Upper lobe of left lung (tissue), 6 donors: ENCODE results near the gene PTPRN2. TPM values are rescaled to one million over a fixed set of nuclear protein-coding genes. Genes with fewer than 3 reads are reported as not detected.

Source experiments
- ATAC-seq, 2 donors: fragments of 200-7000 bp; cut with Tn5 transposase; one replicate each; pipeline ENCODE4 v1.9.1; 2022; ENCODE audit warnings: mild to moderate bottlenecking in 2 of 2, moderate library complexity in 2 of 2; ENCODE audit not compliant: low FRiP score in 2 of 2
- DNase-seq, 2 donors: peaks; one replicate each; pipeline ENCODE4 v3.0.0-alpha.2; 2019 to 2020
- H3K27ac ChIP-seq, 4 donors: fragments of 200-600 bp; sonication (generic); one replicate each; pipeline ENCODE4 v1.5.1; 2016 to 2019
- H3K27me3 ChIP-seq, 4 donors: fragments of 200-600 bp; sonication (generic); one replicate each; pipeline ENCODE4 v1.5.1; 2017 to 2019
- H3K36me3 ChIP-seq, 4 donors: fragments of 200-600 bp; sonication (generic); one replicate each; pipeline ENCODE4 v1.5.1; 2016 to 2019
- H3K4me1 ChIP-seq, 4 donors: fragments of 200-600 bp; sonication (generic); one replicate each; pipeline ENCODE4 v1.5.1; 2018 to 2019
- H3K4me3 ChIP-seq, 4 donors: fragments of 200-600 bp; sonication (generic); one replicate each; pipeline ENCODE4 v1.5.1; 2017 to 2019; ENCODE audit warnings: mild to moderate bottlenecking in 2 of 4, moderate library complexity in 1 of 4
- H3K9me3 ChIP-seq, 4 donors: fragments of 200-600 bp; sonication (generic); one replicate each; pipeline ENCODE4 v1.5.1; 2018 to 2019
- EP300 ChIP-seq, 4 donors: sonication (generic); formaldehyde crosslinking; IDR thresholded peaks; one replicate each; pipeline ENCODE4 v1.5.1; 2017; ENCODE audit warnings: antibody characterized with exemption in 4 of 4, control low read depth in 2 of 4
- POLR2A ChIP-seq, 4 donors: fragments of 450-650 bp; IDR thresholded peaks; one replicate each; pipeline ENCODE4 v1.5.1; 2016 to 2017; ENCODE audit warnings: antibody characterized with exemption in 4 of 4, mild to moderate bottlenecking in 2 of 4
- POLR2AphosphoS5 ChIP-seq, 2 donors: sonication (generic); formaldehyde crosslinking; IDR thresholded peaks; one replicate each; pipeline ENCODE4 v1.5.1; 2017; ENCODE audit warnings: antibody characterized with exemption in 2 of 2
- WGBS, 2 donors: methylation state at CpG; one replicate each; pipeline ENCODE4 v1.1.5; 2017 to 2018; 5-methylcytosine and 5-hydroxymethylcytosine counted together
- total RNA-seq, 6 donors: library from RNA; depleted of rRNA in 4 of 6; stranded (reverse); fragments of >200 nt in 4 of 6; gene quantifications; one replicate each; pipeline versions ENCODE4 v1.1.0 to v1.2.1, GENCODE V29; 2016 to 2021
- TF ChIP-seq, protein P1 (sequence below), 6 experiments: fragments of 450-650 bp in 4 of 6; fragments of 200-600 bp in 2 of 6; sonication (generic) in 2 of 6; IDR thresholded peaks; one replicate each; pipeline ENCODE4 v1.5.1; 2016 to 2019; ENCODE audit warnings: antibody characterized with exemption in 6 of 6
- donor health status: DM: no; HTN: no; CAD: no; lungs with moderate emphysema.
- donor health status: DM: no; HTN: yes; CAD: no; lungs with severe emphysema.

Gene PTPRN2
- total RNA-seq, 6 donors from 2014 or later, result 3.3 to 7.9 (median 5.2) TPM

DNA sequence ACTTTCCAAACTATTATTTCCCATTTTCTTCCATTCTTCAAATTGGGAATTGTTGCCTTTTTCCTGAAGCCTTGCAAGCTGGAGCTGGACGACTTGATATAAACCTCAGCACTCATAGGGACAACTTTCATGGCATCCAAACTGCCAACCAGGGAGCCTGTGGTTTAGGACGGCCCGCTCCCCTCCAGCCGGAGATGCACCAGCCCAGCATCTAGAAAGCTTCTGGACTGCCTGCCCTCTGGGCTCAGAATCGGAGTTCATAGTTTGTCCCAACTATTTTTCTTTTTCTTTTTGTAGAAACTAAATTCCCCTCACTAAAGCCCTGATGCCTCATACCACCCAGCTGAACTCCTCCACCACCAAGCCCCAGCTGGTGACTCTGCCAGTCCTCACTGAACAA is 1050.6 kb downstream of the PTPRN2 start:
- no peaks in the 10 kb centered on the region for H3K4me1 ChIP-seq
- H3K27ac ChIP-seq, result no peak overlapping the region
- ATAC-seq, result no peak
- TF ChIP-seq, protein P1, sequence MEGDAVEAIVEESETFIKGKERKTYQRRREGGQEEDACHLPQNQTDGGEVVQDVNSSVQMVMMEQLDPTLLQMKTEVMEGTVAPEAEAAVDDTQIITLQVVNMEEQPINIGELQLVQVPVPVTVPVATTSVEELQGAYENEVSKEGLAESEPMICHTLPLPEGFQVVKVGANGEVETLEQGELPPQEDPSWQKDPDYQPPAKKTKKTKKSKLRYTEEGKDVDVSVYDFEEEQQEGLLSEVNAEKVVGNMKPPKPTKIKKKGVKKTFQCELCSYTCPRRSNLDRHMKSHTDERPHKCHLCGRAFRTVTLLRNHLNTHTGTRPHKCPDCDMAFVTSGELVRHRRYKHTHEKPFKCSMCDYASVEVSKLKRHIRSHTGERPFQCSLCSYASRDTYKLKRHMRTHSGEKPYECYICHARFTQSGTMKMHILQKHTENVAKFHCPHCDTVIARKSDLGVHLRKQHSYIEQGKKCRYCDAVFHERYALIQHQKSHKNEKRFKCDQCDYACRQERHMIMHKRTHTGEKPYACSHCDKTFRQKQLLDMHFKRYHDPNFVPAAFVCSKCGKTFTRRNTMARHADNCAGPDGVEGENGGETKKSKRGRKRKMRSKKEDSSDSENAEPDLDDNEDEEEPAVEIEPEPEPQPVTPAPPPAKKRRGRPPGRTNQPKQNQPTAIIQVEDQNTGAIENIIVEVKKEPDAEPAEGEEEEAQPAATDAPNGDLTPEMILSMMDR (IDR thresholded peaks at IDR 0.05), result no peak
- TF ChIP-seq POLR2A (IDR thresholded peaks at IDR 0.05), result no peak
- TF ChIP-seq POLR2AphosphoS5 (IDR thresholded peaks at IDR 0.05), result no peak
- TF ChIP-seq EP300 (IDR thresholded peaks at IDR 0.05), result no peak
- H3K4me3 ChIP-seq, result no peak overlapping the region
- 94 to 96% methylated on average over 5 of the region's 5 CpGs for WGBS, 2 donors
- H3K9me3 ChIP-seq, result peaks cover 6 to 10% (median 7%) of the 10 kb centered on the region in 4 donors
- H3K36me3 ChIP-seq, result no peaks in the 10 kb centered on the region
- no peak for DNase-seq
- H3K27me3 ChIP-seq, result no peaks in the 10 kb centered on the region

DNA sequence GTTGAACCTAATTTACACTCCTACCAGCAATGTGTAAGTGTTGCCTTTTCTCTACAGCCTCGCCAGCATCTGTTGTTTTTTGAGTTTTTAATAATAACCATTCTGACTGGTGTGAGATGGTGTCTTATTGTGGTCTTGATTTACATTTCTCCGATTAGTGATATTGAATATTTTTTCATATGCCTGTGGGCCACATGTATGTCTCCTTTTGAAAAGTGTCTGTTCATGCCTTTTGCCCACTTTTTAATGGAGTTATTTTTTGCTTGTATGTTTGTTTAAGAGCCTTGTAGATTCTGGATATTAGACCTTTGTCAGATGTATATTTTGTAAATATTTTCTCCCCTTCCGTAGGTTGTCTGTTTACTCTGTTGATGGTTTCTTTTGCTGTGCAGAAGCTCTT is 1055.6 kb downstream of the PTPRN2 start:
- WGBS, 2 donors, result 86 to 93% methylated on average over 3 of the region's 3 CpGs
- Histone ChIP-seq H3K36me3 (no peaks in the 10 kb centered on the region), H3K4me3 (no peak overlapping the region), H3K27ac (no peak overlapping the region), H3K9me3 (peaks cover 6 to 10% (median 8%) of the 10 kb centered on the region in 4 donors), H3K27me3 (no peaks in the 10 kb centered on the region), H3K4me1 (no peaks in the 10 kb centered on the region)
- TF ChIP-seq POLR2A (IDR thresholded peaks at IDR 0.05) (no peak), EP300 (IDR thresholded peaks at IDR 0.05) (no peak), POLR2AphosphoS5 (IDR thresholded peaks at IDR 0.05) (no peak)
- TF ChIP-seq, protein P1 (IDR thresholded peaks at IDR 0.05), result no peak
- ATAC-seq (no peak), DNase-seq (no peak)

GRCh38 chr7:157529768-157530560 is 1057.7 kb downstream of the PTPRN2 start:
- TF ChIP-seq POLR2AphosphoS5 (IDR thresholded peaks at IDR 0.05) (no peak), POLR2A (IDR thresholded peaks at IDR 0.05) (no peak), EP300 (IDR thresholded peaks at IDR 0.05) (no peak)
- TF ChIP-seq, protein P1 (IDR thresholded peaks at IDR 0.05), result no peak
- Histone ChIP-seq H3K27ac (no peak overlapping the region), H3K27me3 (no peaks in the 10 kb centered on the region), H3K9me3 (peaks cover 6 to 10% (median 8%) of the 10 kb centered on the region in 4 donors), H3K4me3 (no peak overlapping the region), H3K4me1 (no peaks in the 10 kb centered on the region), H3K36me3 (no peaks in the 10 kb centered on the region)
- ATAC-seq (no peak), DNase-seq (peak in 1 of 2 donors; percentile 11)
- 66 to 71% methylated on average over 23 to 25 of the region's 25 CpGs for WGBS, 2 donors

DNA sequence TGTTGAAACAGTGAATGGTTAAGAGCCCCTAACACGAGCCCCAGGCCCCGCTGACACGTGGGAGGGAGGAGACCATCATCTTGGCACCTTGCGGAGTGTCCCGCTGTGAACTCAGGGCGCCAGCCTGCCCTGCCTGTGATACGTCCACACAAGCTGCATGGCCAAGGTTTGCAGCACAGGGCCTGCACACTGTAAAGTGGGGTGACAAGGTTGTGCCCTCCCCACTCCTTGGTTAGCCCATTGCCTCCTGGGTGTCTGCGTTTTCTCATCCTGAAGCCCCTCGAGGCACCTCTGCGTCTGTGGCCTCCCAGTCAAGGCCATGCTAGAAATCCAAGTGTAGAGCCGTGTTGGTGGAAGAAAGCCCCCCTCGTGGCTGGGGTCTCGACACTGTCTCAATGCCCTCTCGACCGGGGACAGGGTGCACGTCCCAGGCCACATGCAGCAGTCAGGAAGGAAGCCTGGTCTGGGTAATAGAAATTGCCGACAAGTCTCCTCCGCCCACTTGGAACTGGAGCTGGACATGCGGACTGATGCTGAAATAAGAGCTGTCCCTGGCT is 1058.8 kb downstream of the PTPRN2 start:
- ATAC-seq (no peak), DNase-seq (peak in 1 of 2 donors; percentile 14)
- no peak for TF ChIP-seq POLR2A (IDR thresholded peaks at IDR 0.05)
- no peak for TF ChIP-seq POLR2AphosphoS5 (IDR thresholded peaks at IDR 0.05)
- no peak for TF ChIP-seq EP300 (IDR thresholded peaks at IDR 0.05)
- TF ChIP-seq, protein P1 (IDR thresholded peaks at IDR 0.05), result no peak
- no peaks in the 10 kb centered on the region for H3K27me3 ChIP-seq
- no peaks in the 10 kb centered on the region for H3K36me3 ChIP-seq
- H3K27ac ChIP-seq, result no peak overlapping the region
- 61 to 74% methylated on average over 14 to 19 of the region's 19 CpGs for WGBS, 2 donors
- H3K9me3 ChIP-seq, result peaks cover 6 to 10% (median 8%) of the 10 kb centered on the region in 4 donors
- no peaks in the 10 kb centered on the region for H3K4me1 ChIP-seq
- H3K4me3 ChIP-seq, result no peak overlapping the region
